Caco-2 (cell line): ENCODE data around the gene CNIH4. TPM values are rescaled to one million over a fixed set of nuclear protein-coding genes. Genes with fewer than 3 reads are reported as not detected.

ENCODE experiments used
- BruUV-seq: library from RNA; stranded (reverse); fragments of 400-500 nt; replicated peaks from 2 replicates; lab custom pipeline; 2021; lab: Mats Ljungman, UMichigan
- CTCF ChIA-PET: fragments of 300-600 bp; sonication (Branson Sonifier 250); formaldehyde crosslinking; loops from one replicate; lab custom pipeline; 2022; ENCODE audit warnings: antibody characterized with exemption; lab: Charles Lee
- POLR2A ChIA-PET: fragments of 300-600 bp; sonication (Branson Sonifier 250); formaldehyde crosslinking; loops from one replicate; lab custom pipeline; 2022; ENCODE audit warnings: antibody characterized with exemption; lab: Charles Lee
- DNase-seq, 2 experiments: peaks; one replicate each; pipeline versions ENCODE4 v3.0.0 to v3.0.0-alpha.2; 2020 to 2022
- H3K27me3 ChIP-seq: replicated peaks from 2 replicates; pipeline ENCODE4 v1.6.0; 2011; ENCODE audit warnings: low read length; ENCODE audit not compliant: control insufficient read depth, insufficient read depth
- H3K36me3 ChIP-seq: 2 replicates; pipeline ENCODE4 v1.5.1; 2011; ENCODE audit warnings: low read length; ENCODE audit not compliant: control insufficient read depth, insufficient read depth
- H3K4me1 ChIP-seq: fragments of 250-450 bp; sonication (Bioruptor Pico); 2 replicates; pipeline ENCODE4 v1.5.1; 2020; ENCODE audit warnings: mild to moderate bottlenecking
- H3K4me3 ChIP-seq: 2 replicates; pipeline ENCODE4 v1.5.1; 2011; ENCODE audit warnings: low read depth, mild to moderate bottlenecking, control low read depth, low read length
- H3K9me3 ChIP-seq: fragments of 250-450 bp; sonication (Bioruptor Pico); 2 replicates; pipeline ENCODE4 v1.5.1; 2020; ENCODE audit warnings: mild to moderate bottlenecking, moderate library complexity
- H3K27ac Mint-ChIP-seq: one replicate; pipeline ENCODE4 v1.8.0; 2022; ENCODE audit warnings: mixed read lengths; ENCODE audit not compliant: unreplicated experiment
- H3K27me3 Mint-ChIP-seq: one replicate; pipeline ENCODE4 v1.8.0; 2022; ENCODE audit warnings: mixed read lengths; ENCODE audit not compliant: insufficient read depth, unreplicated experiment
- H3K36me3 Mint-ChIP-seq: one replicate; pipeline ENCODE4 v1.8.0; 2022; ENCODE audit warnings: mild to moderate bottlenecking, mixed read lengths; ENCODE audit not compliant: insufficient read depth, unreplicated experiment
- H3K4me1 Mint-ChIP-seq: one replicate; pipeline ENCODE4 v1.8.0; 2022; ENCODE audit warnings: low read depth, mixed read lengths; ENCODE audit not compliant: unreplicated experiment
- H3K4me3 Mint-ChIP-seq: one replicate; pipeline ENCODE4 v1.8.0; 2022; ENCODE audit warnings: mild to moderate bottlenecking, moderate library complexity, mixed read lengths; ENCODE audit not compliant: unreplicated experiment
- H3K9me3 Mint-ChIP-seq: one replicate; pipeline ENCODE4 v1.8.0; 2022; ENCODE audit warnings: mixed read lengths; ENCODE audit not compliant: unreplicated experiment
- intact Hi-C: fragments of 100-400 bp; cut with micrococcal nuclease; formaldehyde crosslinking; loops from one replicate; pipeline ENCODE4 v1.10.0; 2022; ENCODE audit not compliant: unreplicated experiment
- total RNA-seq: library from RNA; stranded (reverse); gene quantifications from 2 replicates; pipeline ENCODE4 v1.2.3, GENCODE V29; 2022
- TF ChIP-seq, protein P1 (sequence below), 2 experiments: fragments of 200-600 bp in 1 of 2; IDR thresholded peaks; 1 replicate in 1 of 2; 2 replicates in 1 of 2; pipeline versions ENCODE4 v1.5.1 to v1.8.0; 2011 to 2022; ENCODE audit warnings: antibody characterized with exemption in 1 of 2, control low read depth in 1 of 2, inconsistent platforms in 1 of 2, low read depth in 1 of 2, low read length in 1 of 2, mild to moderate bottlenecking in 1 of 2, moderate library complexity in 1 of 2; ENCODE audit not compliant: insufficient read depth in 1 of 2, severe bottlenecking in 1 of 2, unreplicated experiment in 1 of 2

The CNIH4 gene
- total RNA-seq, 1 experiment from 2014 or later, result 85.6 TPM

DNA sequence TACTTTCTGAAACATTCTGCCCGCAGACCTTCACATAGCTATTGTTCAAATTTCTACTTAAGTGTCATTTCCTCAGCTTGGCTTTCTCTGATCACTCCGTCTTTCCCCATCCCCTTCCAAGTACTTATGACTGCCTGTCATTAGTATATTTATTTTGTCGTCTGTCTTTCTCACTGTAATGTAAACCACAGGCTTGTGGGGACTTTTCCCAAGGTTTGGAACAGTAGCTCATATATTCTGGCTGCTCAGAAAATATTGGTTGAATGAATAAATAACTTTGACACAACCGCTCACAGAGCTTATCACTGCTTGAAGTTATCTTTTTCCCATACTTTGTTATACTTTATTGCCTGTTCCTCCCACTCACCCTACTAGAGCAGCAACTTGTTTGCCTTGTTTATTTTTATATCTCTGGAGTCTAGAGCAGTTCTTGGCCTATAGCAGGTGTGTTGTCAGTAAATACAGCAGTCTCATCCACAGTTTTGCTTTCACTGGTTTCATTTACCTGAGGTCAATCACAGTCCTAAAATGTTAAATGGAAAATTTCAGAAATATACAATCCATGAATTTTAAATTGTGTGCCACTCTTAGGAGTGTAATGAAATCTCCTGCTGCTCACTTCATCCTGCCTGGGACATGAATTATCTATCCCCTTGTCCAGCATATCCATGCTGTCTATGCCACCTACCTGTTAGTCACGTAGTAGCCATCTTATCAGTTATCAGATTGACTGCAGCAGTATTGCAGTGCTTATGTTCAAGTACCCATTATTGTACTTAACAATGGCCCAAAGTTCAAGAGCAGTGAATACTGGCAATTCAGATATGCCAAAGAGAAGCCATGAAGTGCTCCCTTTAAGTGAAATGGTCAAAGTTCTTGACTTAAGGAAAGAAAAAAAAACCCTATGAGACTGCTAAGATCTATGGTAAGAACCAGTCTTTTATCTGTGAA is 2.4 kb upstream of the CNIH4 start:
- Histone ChIP-seq H3K4me1 (0 out of 2 replicates have a peak, but pooled peaks cover 4% of the 10 kb centered on the region), H3K36me3 (no peaks in the 10 kb centered on the region), H3K9me3 (no peaks in the 10 kb centered on the region), H3K27me3 (no peaks in the 10 kb centered on the region), H3K4me3 (no peak overlapping the region)
- CTCF ChIA-PET, result no interaction called here
- no peaks in the 10 kb centered on the region for H3K27me3 Mint-ChIP-seq
- DNase-seq, result no peak
- intact Hi-C loops, result loop anchor here (10.0 kb wide), 1 partner anchor 101 kb away; no protein-coding TSS in a partner anchor
- POLR2A ChIA-PET, result no interaction called here
- H3K36me3 Mint-ChIP-seq, result peaks cover 20% of the 10 kb centered on the region
- no peak overlapping the region for H3K27ac Mint-ChIP-seq
- TF ChIP-seq, protein P1, sequence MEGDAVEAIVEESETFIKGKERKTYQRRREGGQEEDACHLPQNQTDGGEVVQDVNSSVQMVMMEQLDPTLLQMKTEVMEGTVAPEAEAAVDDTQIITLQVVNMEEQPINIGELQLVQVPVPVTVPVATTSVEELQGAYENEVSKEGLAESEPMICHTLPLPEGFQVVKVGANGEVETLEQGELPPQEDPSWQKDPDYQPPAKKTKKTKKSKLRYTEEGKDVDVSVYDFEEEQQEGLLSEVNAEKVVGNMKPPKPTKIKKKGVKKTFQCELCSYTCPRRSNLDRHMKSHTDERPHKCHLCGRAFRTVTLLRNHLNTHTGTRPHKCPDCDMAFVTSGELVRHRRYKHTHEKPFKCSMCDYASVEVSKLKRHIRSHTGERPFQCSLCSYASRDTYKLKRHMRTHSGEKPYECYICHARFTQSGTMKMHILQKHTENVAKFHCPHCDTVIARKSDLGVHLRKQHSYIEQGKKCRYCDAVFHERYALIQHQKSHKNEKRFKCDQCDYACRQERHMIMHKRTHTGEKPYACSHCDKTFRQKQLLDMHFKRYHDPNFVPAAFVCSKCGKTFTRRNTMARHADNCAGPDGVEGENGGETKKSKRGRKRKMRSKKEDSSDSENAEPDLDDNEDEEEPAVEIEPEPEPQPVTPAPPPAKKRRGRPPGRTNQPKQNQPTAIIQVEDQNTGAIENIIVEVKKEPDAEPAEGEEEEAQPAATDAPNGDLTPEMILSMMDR (IDR thresholded peaks at IDR 0.05; ENCODE audit: insufficient read depth in 1 of 2, low read depth in 1 of 2, low read length in 1 of 2, severe bottlenecking in 1 of 2, unreplicated experiment in 1 of 2), result no peak
- no peak overlapping the region for H3K4me3 Mint-ChIP-seq
- H3K4me1 Mint-ChIP-seq, result peaks cover 17% of the 10 kb centered on the region
- peaks cover 16% of the 10 kb centered on the region for H3K9me3 Mint-ChIP-seq
- no TSS peak for BruUV-seq

DNA sequence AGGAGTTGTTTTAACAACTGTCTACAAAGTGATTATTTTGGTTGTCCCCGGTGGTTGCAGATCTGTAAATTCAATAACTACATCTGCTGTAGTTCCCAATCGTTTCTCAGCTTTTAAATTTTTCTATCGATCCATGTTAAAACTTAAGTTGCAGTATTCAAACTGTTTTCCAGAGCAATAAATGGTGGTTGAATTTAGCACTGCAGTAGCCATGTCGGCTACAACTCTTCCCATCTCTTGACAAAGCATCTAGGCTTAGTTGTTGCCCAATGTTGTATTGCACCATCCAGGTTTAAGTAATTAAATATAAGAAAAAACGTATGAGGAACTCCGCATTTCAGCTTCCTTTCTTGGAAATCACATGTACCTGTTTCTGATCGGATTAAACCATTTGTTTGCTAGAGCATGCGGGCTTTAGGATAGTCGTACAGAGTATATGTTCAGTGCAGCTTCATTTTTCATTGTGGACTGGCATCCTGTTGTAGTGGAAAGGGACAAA is 996 bp downstream of the CNIH4 start:
- no peaks in the 10 kb centered on the region for H3K36me3 ChIP-seq
- Mint-ChIP-seq H3K4me3 (peak overlapping the region; percentile 86), H3K27ac (peak overlapping the region; percentile 82), H3K36me3 (peaks cover 33% of the 10 kb centered on the region), H3K4me1 (peaks cover 18% of the 10 kb centered on the region), H3K9me3 (peaks cover 16% of the 10 kb centered on the region), H3K27me3 (no peaks in the 10 kb centered on the region)
- H3K27me3 ChIP-seq, result no peaks in the 10 kb centered on the region
- intact Hi-C loops, result loop anchor here (10.0 kb wide), 1 partner anchor 97 kb away; no protein-coding TSS in a partner anchor
- no peak for DNase-seq
- 0 out of 2 replicates have a peak, but pooled peaks cover 4% of the 10 kb centered on the region for H3K4me1 ChIP-seq
- TF ChIP-seq, protein P1 (IDR thresholded peaks at IDR 0.05; ENCODE audit: insufficient read depth in 1 of 2, low read depth in 1 of 2, low read length in 1 of 2, severe bottlenecking in 1 of 2, unreplicated experiment in 1 of 2), result no peak
- ChIA-PET CTCF (no interaction called here), POLR2A (no interaction called here)
- H3K9me3 ChIP-seq, result no peaks in the 10 kb centered on the region
- no TSS peak for BruUV-seq
- peak overlapping the region; percentile 94 for H3K4me3 ChIP-seq

DNA sequence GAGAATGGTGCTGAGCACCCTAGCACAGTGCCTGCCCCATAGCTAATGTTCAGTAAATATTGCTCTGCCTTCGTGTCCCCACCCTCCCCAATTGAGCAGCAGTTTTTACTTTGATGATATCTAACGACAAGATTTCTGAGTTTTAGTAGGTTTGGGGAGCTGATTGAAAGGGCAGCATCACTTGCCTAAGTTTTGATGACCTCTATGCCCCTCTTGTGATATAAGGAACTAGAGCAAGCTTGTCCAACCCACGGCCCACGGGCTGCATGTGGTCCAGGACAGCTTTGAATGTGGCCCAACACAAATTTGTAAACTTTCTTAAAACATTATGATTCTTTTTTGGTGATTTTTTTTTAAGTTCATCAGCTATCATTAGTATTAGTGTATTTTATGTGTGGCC is 1.6 kb downstream of the CNIH4 start:
- ChIA-PET POLR2A (no interaction called here), CTCF (no interaction called here)

More for the DNA sequence above, 1.6 kb downstream of the CNIH4 start:
- 0 out of 2 replicates have a peak, but pooled peaks cover 4% of the 10 kb centered on the region for H3K4me1 ChIP-seq
- H3K4me3 ChIP-seq, result no peak overlapping the region; the same call in 1 of the 2 replicates
- H3K27me3 ChIP-seq, result no peaks in the 10 kb centered on the region
- H3K36me3 Mint-ChIP-seq, result peaks cover 37% of the 10 kb centered on the region
- peaks cover 12% of the 10 kb centered on the region for H3K9me3 Mint-ChIP-seq
- no peaks in the 10 kb centered on the region for H3K36me3 ChIP-seq
- H3K27ac Mint-ChIP-seq, result no peak overlapping the region
- H3K4me3 Mint-ChIP-seq, result peak overlapping the region; percentile 86
- no peaks in the 10 kb centered on the region for H3K27me3 Mint-ChIP-seq
- no peaks in the 10 kb centered on the region for H3K9me3 ChIP-seq
- DNase-seq, result no peak
- H3K4me1 Mint-ChIP-seq, result peaks cover 18% of the 10 kb centered on the region
- intact Hi-C loops, result loop anchor here (10.0 kb wide), 1 partner anchor 97 kb away; no protein-coding TSS in a partner anchor
- no TSS peak for BruUV-seq
- TF ChIP-seq, protein P1 (IDR thresholded peaks at IDR 0.05; ENCODE audit: insufficient read depth in 1 of 2, low read depth in 1 of 2, low read length in 1 of 2, severe bottlenecking in 1 of 2, unreplicated experiment in 1 of 2), result no peak
